ENCODE measurements around the gene TTC7B.

The TTC7B gene

DNA sequence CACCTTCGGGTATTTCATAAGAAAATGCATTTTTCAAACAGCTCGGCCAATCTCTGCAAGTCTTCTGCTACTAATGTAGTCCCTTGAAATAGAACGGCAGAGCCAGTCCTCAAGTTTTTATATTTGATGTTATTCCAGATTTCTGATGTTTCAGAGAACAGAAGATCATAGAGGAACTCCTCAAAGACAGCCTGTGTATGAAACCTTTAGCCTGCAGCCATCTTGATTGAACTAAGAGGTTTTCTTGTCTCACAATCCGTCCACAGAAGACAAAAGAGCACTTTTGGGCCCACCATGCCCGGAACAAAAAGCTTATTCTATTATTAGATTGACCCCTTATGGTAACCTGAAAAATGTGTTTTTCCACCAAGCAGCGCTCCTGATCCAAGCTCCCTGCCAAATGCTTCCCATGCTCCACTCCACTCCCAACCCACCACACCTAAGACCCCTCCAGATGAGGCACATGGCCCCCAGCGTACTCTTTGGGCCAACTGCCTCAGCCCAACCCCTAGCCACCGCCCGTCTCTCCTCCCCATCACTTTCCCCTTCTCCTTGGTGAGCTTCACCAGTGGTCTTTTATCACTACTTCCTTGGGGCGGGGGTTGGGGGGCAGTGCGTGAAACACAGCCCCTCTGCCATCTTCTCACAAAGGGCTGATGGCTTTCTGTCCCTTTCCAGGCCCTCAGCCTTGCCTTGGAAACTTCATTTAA, 243.6 kb downstream of the TTC7B start:
- no peak overlapping the region for H3K4me3 ChIP-seq (ENCODE audit: control insufficient read depth, low read depth, low read length)
- TF ChIP-seq, protein P1, sequence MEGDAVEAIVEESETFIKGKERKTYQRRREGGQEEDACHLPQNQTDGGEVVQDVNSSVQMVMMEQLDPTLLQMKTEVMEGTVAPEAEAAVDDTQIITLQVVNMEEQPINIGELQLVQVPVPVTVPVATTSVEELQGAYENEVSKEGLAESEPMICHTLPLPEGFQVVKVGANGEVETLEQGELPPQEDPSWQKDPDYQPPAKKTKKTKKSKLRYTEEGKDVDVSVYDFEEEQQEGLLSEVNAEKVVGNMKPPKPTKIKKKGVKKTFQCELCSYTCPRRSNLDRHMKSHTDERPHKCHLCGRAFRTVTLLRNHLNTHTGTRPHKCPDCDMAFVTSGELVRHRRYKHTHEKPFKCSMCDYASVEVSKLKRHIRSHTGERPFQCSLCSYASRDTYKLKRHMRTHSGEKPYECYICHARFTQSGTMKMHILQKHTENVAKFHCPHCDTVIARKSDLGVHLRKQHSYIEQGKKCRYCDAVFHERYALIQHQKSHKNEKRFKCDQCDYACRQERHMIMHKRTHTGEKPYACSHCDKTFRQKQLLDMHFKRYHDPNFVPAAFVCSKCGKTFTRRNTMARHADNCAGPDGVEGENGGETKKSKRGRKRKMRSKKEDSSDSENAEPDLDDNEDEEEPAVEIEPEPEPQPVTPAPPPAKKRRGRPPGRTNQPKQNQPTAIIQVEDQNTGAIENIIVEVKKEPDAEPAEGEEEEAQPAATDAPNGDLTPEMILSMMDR (conservative IDR thresholded peaks at IDR 0.05; ENCODE audit: control insufficient read depth, insufficient read depth, low read depth, low read length): no peak

GRCh38 chr14:90571149-90571947, 244.9 kb downstream of the TTC7B start:
- TF ChIP-seq, protein P1 (conservative IDR thresholded peaks at IDR 0.05; ENCODE audit: control insufficient read depth, insufficient read depth, low read depth, low read length): no peak
- H3K4me3 ChIP-seq (ENCODE audit: control insufficient read depth, low read depth, low read length): no peak overlapping the region
- no peak for DNase-seq (ENCODE audit: low read depth)

More for the DNA sequence above, 243.6 kb downstream of the TTC7B start:
- DNase-seq (ENCODE audit: low read depth): no peak

DNA sequence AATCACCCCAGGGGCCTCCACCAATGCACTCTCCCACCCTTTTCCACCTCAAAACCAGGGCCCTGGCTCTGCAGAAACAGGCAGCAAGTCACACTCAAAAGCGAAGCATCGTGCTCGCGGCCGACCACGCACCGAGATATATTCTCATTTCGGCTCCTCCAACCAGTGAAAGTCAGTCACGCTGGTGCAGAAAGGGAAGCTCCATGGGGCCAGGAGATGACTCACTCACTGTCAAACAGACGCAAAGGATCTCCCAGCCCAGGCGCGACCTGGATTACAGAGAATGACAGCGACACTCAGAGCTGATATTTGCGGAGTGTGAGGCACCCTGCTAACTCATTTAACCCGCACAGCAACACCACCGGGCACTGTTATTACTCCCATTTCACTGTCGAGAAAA, 245.8 kb downstream of the TTC7B start:
- TF ChIP-seq, protein P1 (conservative IDR thresholded peaks at IDR 0.05; ENCODE audit: control insufficient read depth, insufficient read depth, low read depth, low read length): no peak
- H3K4me3 ChIP-seq (ENCODE audit: control insufficient read depth, low read depth, low read length): no peak overlapping the region
- DNase-seq (ENCODE audit: low read depth): no peak

GRCh38 chr14:90569606-90570387, 246.4 kb downstream of the TTC7B start:
- peak; percentile 18 for DNase-seq (ENCODE audit: low read depth)
- TF ChIP-seq, protein P1 (conservative IDR thresholded peaks at IDR 0.05; ENCODE audit: control insufficient read depth, insufficient read depth, low read depth, low read length): no peak

GRCh38 chr14:90569201-90569600, 247.0 kb downstream of the TTC7B start:
- no peak overlapping the region for H3K4me3 ChIP-seq (ENCODE audit: control insufficient read depth, low read depth, low read length)
- DNase-seq (ENCODE audit: low read depth): no peak
- TF ChIP-seq, protein P1 (conservative IDR thresholded peaks at IDR 0.05; ENCODE audit: control insufficient read depth, insufficient read depth, low read depth, low read length): no peak

More at GRCh38 chr14:90569606-90570387, 246.4 kb downstream of the TTC7B start:
- no peak overlapping the region for H3K4me3 ChIP-seq (ENCODE audit: control insufficient read depth, low read depth, low read length)

DNA sequence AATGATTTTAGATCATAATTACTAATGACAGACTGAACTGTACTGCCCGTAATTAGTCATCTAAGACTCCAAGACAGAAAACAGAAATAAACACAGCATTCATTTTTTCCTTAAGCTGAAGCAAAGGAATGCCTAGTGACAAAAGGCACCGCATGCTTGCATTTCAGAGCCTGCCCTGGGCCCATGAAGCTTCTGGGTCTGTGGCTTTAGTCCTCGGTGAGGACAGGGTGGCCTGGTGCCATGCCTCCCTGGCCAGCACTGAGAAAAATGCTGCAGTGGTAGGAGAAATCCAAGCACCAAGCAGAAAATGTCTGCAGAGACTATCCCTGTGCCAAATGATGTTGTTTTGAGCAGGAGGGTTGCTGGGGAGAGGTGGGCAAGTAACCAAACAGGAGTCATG, 247.8 kb downstream of the TTC7B start:
- TF ChIP-seq, protein P1 (conservative IDR thresholded peaks at IDR 0.05; ENCODE audit: control insufficient read depth, insufficient read depth, low read depth, low read length): no peak

More for the DNA sequence above, 247.8 kb downstream of the TTC7B start:
- no peak overlapping the region for H3K4me3 ChIP-seq (ENCODE audit: control insufficient read depth, low read depth, low read length)
- no peak for DNase-seq (ENCODE audit: low read depth)
